OCI-LY1 (cell line): Measurements from ENCODE around the gene BBX.

Experiments used
- H2AFZ ChIP-seq: fragments of 200-600 bp; sonication (generic), shearing (Covaris generic); 2 replicates; pipeline ENCODE4 v1.6.0; 2014; ENCODE audit warnings: antibody characterized with exemption, mild to moderate bottlenecking, low read length
- H3F3A ChIP-seq: fragments of 200-600 bp; sonication (generic), shearing (Covaris generic); 2 replicates; pipeline ENCODE4 v1.6.0; 2014; ENCODE audit warnings: mild to moderate bottlenecking, antibody characterized with exemption, low read length, moderate library complexity; ENCODE audit not compliant: insufficient read depth
- H3K27ac ChIP-seq: fragments of 200-600 bp; sonication (generic); 2 replicates; pipeline ENCODE4 v1.5.1; 2014; ENCODE audit warnings: low read length, mixed run types, mild to moderate bottlenecking, low read depth; ENCODE audit not compliant: poor library complexity, severe bottlenecking
- H3K27me3 ChIP-seq: fragments of 200-600 bp; sonication (generic); 2 replicates; pipeline ENCODE4 v1.6.0; 2014; ENCODE audit warnings: antibody characterized with exemption, mild to moderate bottlenecking, low read length, moderate library complexity; ENCODE audit not compliant: insufficient read depth
- H3K36me3 ChIP-seq: fragments of 200-600 bp; sonication (generic); 2 replicates; pipeline ENCODE4 v1.6.1; 2014; ENCODE audit warnings: mild to moderate bottlenecking, antibody characterized with exemption, low read length, moderate library complexity, mixed read lengths; ENCODE audit not compliant: insufficient read depth
- H3K4me1 ChIP-seq: fragments of 200-600 bp; sonication (generic); 2 replicates; pipeline ENCODE4 v1.5.1; 2014; ENCODE audit warnings: mild to moderate bottlenecking, low read length, moderate library complexity; ENCODE audit not compliant: insufficient read depth, severe bottlenecking
- H3K4me2 ChIP-seq: fragments of 200-600 bp; sonication (generic), shearing (Covaris generic); 2 replicates; pipeline ENCODE4 v1.6.1; 2014; ENCODE audit warnings: low read length
- H3K4me3 ChIP-seq: fragments of 200-600 bp; sonication (generic); 2 replicates; pipeline ENCODE4 v1.5.1; 2014; ENCODE audit warnings: low read length, low read depth, mild to moderate bottlenecking, mixed read lengths; ENCODE audit not compliant: poor library complexity, severe bottlenecking
- H3K79me2 ChIP-seq: fragments of 200-600 bp; shearing (Covaris generic); 2 replicates; pipeline ENCODE4 v1.6.1; 2016; ENCODE audit warnings: mixed run types, low read length, mixed read lengths; ENCODE audit not compliant: insufficient read depth
- H3K9ac ChIP-seq: fragments of 200-600 bp; sonication (generic), shearing (Covaris generic); 2 replicates; pipeline ENCODE4 v1.6.1; 2014; ENCODE audit warnings: mild to moderate bottlenecking, low read length, mixed read lengths
- H3K9me2 ChIP-seq: fragments of 200-600 bp; sonication (generic), shearing (Covaris generic); 2 replicates; pipeline ENCODE4 v1.6.1; 2014; ENCODE audit warnings: low read depth, mild to moderate bottlenecking, low read length, mixed read lengths
- H3K9me3 ChIP-seq: fragments of 200-600 bp; shearing (Covaris generic); 2 replicates; pipeline ENCODE4 v1.6.1; 2014; ENCODE audit warnings: low read length, mixed read lengths
- H4K20me1 ChIP-seq: fragments of 200-600 bp; sonication (generic), shearing (Covaris generic); 2 replicates; pipeline ENCODE4 v1.6.0; 2016; ENCODE audit warnings: mild to moderate bottlenecking, low read length; ENCODE audit not compliant: insufficient read depth
- CTCF ChIP-seq: fragments of 200-600 bp; sonication (generic), shearing (Covaris generic); IDR thresholded peaks from 2 replicates; pipeline ENCODE4 v1.5.1; 2017; ENCODE audit warnings: mild to moderate bottlenecking, antibody characterized with exemption, low read length, moderate library complexity, mixed read lengths
- EZH2 ChIP-seq: fragments of 200-600 bp; sonication (generic), shearing (Covaris generic); IDR thresholded peaks from 2 replicates; pipeline ENCODE4 v1.8.0; 2017; ENCODE audit warnings: borderline replicate concordance, mixed run types, mild to moderate bottlenecking, antibody characterized with exemption, low read length, moderate library complexity, mixed read lengths

Gene BBX

GRCh38 chr3:107682580-107682979 lies 159.8 kb downstream of the BBX start:
- no peaks in the 10 kb centered on the region for H3K27me3 ChIP-seq
- H3K9me3 ChIP-seq: no peaks in the 10 kb centered on the region
- no peaks in the 10 kb centered on the region for H3F3A ChIP-seq
- no peak overlapping the region for H3K4me2 ChIP-seq
- H3K9ac ChIP-seq: no peak overlapping the region
- H3K4me1 ChIP-seq: peaks cover 15% of the 10 kb centered on the region
- H3K4me3 ChIP-seq: no peak overlapping the region
- no peak overlapping the region for H2AFZ ChIP-seq
- TF ChIP-seq EZH2 (no peak), CTCF (no peak)
- no peaks in the 10 kb centered on the region for H3K79me2 ChIP-seq
- no peaks in the 10 kb centered on the region for H3K36me3 ChIP-seq
- H4K20me1 ChIP-seq: no peaks in the 10 kb centered on the region
- H3K27ac ChIP-seq: no peak overlapping the region
- no peaks in the 10 kb centered on the region for H3K9me2 ChIP-seq

- H3K36me3 ChIP-seq: no peaks in the 10 kb centered on the region
- no peaks in the 10 kb centered on the region for H4K20me1 ChIP-seq
- H3K9me3 ChIP-seq: no peaks in the 10 kb centered on the region
- no peaks in the 10 kb centered on the region for H3F3A ChIP-seq
- H3K27ac ChIP-seq: no peak overlapping the region
- no peak overlapping the region for H2AFZ ChIP-seq
- TF ChIP-seq EZH2: no peak
- TF ChIP-seq CTCF: no peak
- H3K79me2 ChIP-seq: no peaks in the 10 kb centered on the region
- no peaks in the 10 kb centered on the region for H3K9me2 ChIP-seq
- no peaks in the 10 kb centered on the region for H3K27me3 ChIP-seq
- no peak overlapping the region for H3K4me2 ChIP-seq
- H3K9ac ChIP-seq: no peak overlapping the region
- H3K4me3 ChIP-seq: no peak overlapping the region
- peaks cover 15% of the 10 kb centered on the region for H3K4me1 ChIP-seq
Measured at GRCh38 chr3:107683447-107683846, 160.7 kb downstream of the BBX start.

- H3K9me2 ChIP-seq: no peaks in the 10 kb centered on the region
- H3K27me3 ChIP-seq: no peaks in the 10 kb centered on the region
- no peaks in the 10 kb centered on the region for H3K79me2 ChIP-seq
- H3K27ac ChIP-seq: no peak overlapping the region
- H4K20me1 ChIP-seq: no peaks in the 10 kb centered on the region
- no peak overlapping the region for H2AFZ ChIP-seq
- TF ChIP-seq CTCF (no peak), EZH2 (no peak)
- H3K4me1 ChIP-seq: peaks cover 23% of the 10 kb centered on the region
- no peaks in the 10 kb centered on the region for H3K9me3 ChIP-seq
- H3K4me2 ChIP-seq: peak overlapping the region; percentile 1; the same call in 1 of the 2 replicates
- H3K36me3 ChIP-seq: no peaks in the 10 kb centered on the region
- H3K4me3 ChIP-seq: no peak overlapping the region
- H3F3A ChIP-seq: no peaks in the 10 kb centered on the region
- no peak overlapping the region for H3K9ac ChIP-seq
Measured at GRCh38 chr3:107684431-107684925, 161.7 kb downstream of the BBX start.
